Measurements from ENCODE around the gene COMT.

- no peak for TF ChIP-seq CTCF (conservative IDR thresholded peaks at IDR 0.05; ENCODE audit: low read depth in 2 of 2)
- TF ChIP-seq EZH2 (IDR thresholded peaks at IDR 0.05; ENCODE audit: low read depth, unreplicated experiment), result no peak
- TF ChIP-seq REST (IDR thresholded peaks at IDR 0.05; ENCODE audit: unreplicated experiment), result no peak
- TF ChIP-seq JUNB (IDR thresholded peaks at IDR 0.05; ENCODE audit: unreplicated experiment), result no peak
These were observed 38.5 kb upstream of the COMT start for GRCh38 chr22:19903031-19903430.

All from GM23338 (cell line).